ENCODE results near the gene NTRK2.

DNA sequence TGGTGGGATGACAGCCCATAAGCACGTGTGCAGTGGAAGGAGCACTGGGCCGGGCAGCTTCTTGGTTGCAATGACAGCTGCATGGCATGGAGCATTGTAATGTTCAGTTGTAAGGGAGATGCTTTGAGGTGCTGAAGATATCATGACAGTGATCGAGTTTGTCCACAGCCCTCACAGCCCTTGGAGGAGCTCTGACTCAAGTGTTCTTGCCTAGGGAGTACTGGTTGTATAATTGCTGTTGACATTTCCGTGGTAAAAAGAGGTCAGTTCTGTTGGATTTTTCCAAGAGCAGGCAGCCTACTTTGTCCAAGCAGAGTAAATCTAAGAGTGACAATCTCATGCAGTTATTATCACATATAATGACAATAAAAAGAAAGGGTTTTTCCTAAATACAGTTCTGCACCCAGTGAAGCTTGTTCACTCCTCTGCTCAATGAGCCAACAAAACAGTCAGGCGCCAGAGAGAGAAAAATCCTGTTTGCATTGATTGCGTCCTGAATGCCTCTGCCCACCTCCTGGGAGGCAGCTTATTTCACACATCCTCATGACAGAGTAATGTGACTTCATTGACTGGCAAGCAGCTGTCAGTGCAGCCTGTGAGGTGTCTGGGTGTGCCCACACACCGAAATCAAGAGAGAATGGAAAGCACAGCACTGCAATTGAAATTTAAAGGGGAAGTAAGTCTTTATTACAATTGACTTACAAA, 248.0 kb downstream of the NTRK2 start:
- TF ChIP-seq, protein P1, sequence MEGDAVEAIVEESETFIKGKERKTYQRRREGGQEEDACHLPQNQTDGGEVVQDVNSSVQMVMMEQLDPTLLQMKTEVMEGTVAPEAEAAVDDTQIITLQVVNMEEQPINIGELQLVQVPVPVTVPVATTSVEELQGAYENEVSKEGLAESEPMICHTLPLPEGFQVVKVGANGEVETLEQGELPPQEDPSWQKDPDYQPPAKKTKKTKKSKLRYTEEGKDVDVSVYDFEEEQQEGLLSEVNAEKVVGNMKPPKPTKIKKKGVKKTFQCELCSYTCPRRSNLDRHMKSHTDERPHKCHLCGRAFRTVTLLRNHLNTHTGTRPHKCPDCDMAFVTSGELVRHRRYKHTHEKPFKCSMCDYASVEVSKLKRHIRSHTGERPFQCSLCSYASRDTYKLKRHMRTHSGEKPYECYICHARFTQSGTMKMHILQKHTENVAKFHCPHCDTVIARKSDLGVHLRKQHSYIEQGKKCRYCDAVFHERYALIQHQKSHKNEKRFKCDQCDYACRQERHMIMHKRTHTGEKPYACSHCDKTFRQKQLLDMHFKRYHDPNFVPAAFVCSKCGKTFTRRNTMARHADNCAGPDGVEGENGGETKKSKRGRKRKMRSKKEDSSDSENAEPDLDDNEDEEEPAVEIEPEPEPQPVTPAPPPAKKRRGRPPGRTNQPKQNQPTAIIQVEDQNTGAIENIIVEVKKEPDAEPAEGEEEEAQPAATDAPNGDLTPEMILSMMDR (conservative IDR thresholded peaks at IDR 0.05; ENCODE audit: low read length) = no peak
- TF ChIP-seq EZH2phosphoT487 (IDR thresholded peaks at IDR 0.05; ENCODE audit: borderline replicate concordance, low read depth, low read length) = no peak

Data from OCI-LY7 (cell line).